K562 (cell line): ENCODE measurements around the gene MDC1. TPM values are rescaled to one million over a fixed set of nuclear protein-coding genes. Genes with fewer than 3 reads are reported as not detected.

ENCODE experiments used
- ATAC-seq: fragments of 200-7000 bp; cut with Tn5 transposase; 3 replicates; pipeline ENCODE4 v1.9.1; 2020; ENCODE audit warnings: moderate library complexity
- BruUV-seq: library from RNA; stranded (reverse); fragments of 400-500 nt; replicated peaks from 2 replicates; lab custom pipeline; 2021; lab: Mats Ljungman, UMichigan
- CTCF ChIA-PET: fragments of 300-600 bp; formaldehyde crosslinking; extraction: SDS; loops from one replicate; lab custom pipeline; 2021; ENCODE audit warnings: low intra/inter-chr PET ratio; lab: Yijun Ruan, JAX
- POLR2A ChIA-PET: fragments of 300-600, 350-650 bp; sonication (Branson Sonifier 250); formaldehyde crosslinking; extraction: SDS; loops from one replicate; lab custom pipeline; 2021; ENCODE audit warnings: antibody characterized with exemption, inconsistent platforms; lab: Yijun Ruan, JAX
- DNase-seq, 4 experiments: peaks; one replicate each; pipeline versions ENCODE4 v3.0.0 to v3.0.0-alpha.2; 2011 to 2018; ENCODE audit warnings: low spot score in 3 of 4, mixed read lengths in 3 of 4; ENCODE audit errors: extremely low read depth in 1 of 4
- FAIRE-seq: peaks from 2 replicates; lab custom pipeline; 2011; peaks lifted over from hg19 to GRCh38; lab: Jason Lieb, UNC
- H2AFZ ChIP-seq: 2 replicates; pipeline ENCODE4 v1.6.0; 2011; ENCODE audit warnings: low read depth, low read length, control low read depth, inconsistent platforms
- H3K27ac ChIP-seq: fragments of 200-600 bp; 3 replicates; pipeline ENCODE4 v1.8.0; 2011; ENCODE audit warnings: low read depth, mild to moderate bottlenecking, control low read depth, inconsistent platforms, low read length, moderate library complexity, mixed read lengths; ENCODE audit errors: extremely low read depth
- H3K27me3 ChIP-seq, 2 experiments: fragments of 300-600 bp in 1 of 2; 2 replicates in 1 of 2; 3 replicates in 1 of 2; pipeline versions ENCODE4 v1.6.0 to v1.8.0; 2011; ENCODE audit warnings: inconsistent platforms in 2 of 2, low read length in 2 of 2, mild to moderate bottlenecking in 1 of 2, mixed read lengths in 1 of 2, moderate library complexity in 1 of 2; ENCODE audit not compliant: control insufficient read depth in 2 of 2, insufficient read depth in 2 of 2
- H3K36me3 ChIP-seq: fragments of 300-600 bp; 3 replicates; pipeline ENCODE4 v1.8.0; 2011; ENCODE audit warnings: mild to moderate bottlenecking, low read length, inconsistent platforms; ENCODE audit not compliant: control insufficient read depth, insufficient read depth
- H3K4me1 ChIP-seq, 2 experiments: fragments of 200-600 bp in 1 of 2; replicated peaks in 1 of 2; 2 replicates in 1 of 2; 3 replicates in 1 of 2; pipeline versions ENCODE4 v1.5.1 to v1.8.0; 2011; ENCODE audit warnings: inconsistent platforms in 2 of 2, low read length in 2 of 2, mild to moderate bottlenecking in 1 of 2, mixed read lengths in 1 of 2, moderate library complexity in 1 of 2; ENCODE audit not compliant: control insufficient read depth in 2 of 2, insufficient read depth in 2 of 2
- H3K4me2 ChIP-seq: 2 replicates; pipeline ENCODE4 v1.6.1; 2011; ENCODE audit warnings: low read length, control low read depth, inconsistent platforms, mixed read lengths; ENCODE audit not compliant: insufficient read depth
- H3K4me3 ChIP-seq: fragments of 200-600 bp; sonication (generic), shearing (Covaris generic); 2 replicates; pipeline ENCODE4 v1.5.1; 2016; ENCODE audit warnings: control low read depth, inconsistent platforms
- H3K79me2 ChIP-seq: fragments of 200-600 bp; 3 replicates; pipeline ENCODE4 v1.8.0; 2011; ENCODE audit warnings: low read length, inconsistent platforms; ENCODE audit not compliant: control insufficient read depth, insufficient read depth
- H3K9ac ChIP-seq, 2 experiments: 2 replicates each; pipeline versions ENCODE4 v1.6.0 to v1.6.1; 2011; ENCODE audit warnings: low read depth in 2 of 2, low read length in 2 of 2, control low read depth in 1 of 2, inconsistent platforms in 1 of 2, mild to moderate bottlenecking in 1 of 2, mixed read lengths in 1 of 2; ENCODE audit not compliant: insufficient read depth in 1 of 2
- H3K9me1 ChIP-seq: one replicate; pipeline ENCODE4 v1.6.0; 2011; ENCODE audit warnings: inconsistent platforms, mild to moderate bottlenecking, low read length, moderate library complexity; ENCODE audit not compliant: control insufficient read depth, insufficient read depth
- H3K9me3 ChIP-seq: replicated peaks from 2 replicates; pipeline ENCODE4 v1.5.1; 2011; ENCODE audit warnings: low read depth, low read length, inconsistent platforms; ENCODE audit not compliant: control insufficient read depth, insufficient read depth
- H4K20me1 ChIP-seq: replicated peaks from 2 replicates; pipeline ENCODE4 v1.6.1; 2011; ENCODE audit warnings: low read length, inconsistent platforms, mixed read lengths; ENCODE audit not compliant: control insufficient read depth, insufficient read depth
- ZKSCAN3 ChIP-seq: fragments of 250-450 bp; sonication (Bioruptor Pico); IDR thresholded peaks from 2 replicates; pipeline ENCODE4 v1.4.0; 2020
- WGBS: fragments of 100-300 bp; shearing (Covaris generic); methylation state at CpG from one replicate; pipeline ENCODE4 v1.1.6; 2016; ENCODE audit warnings: low coverage, mixed read lengths; ENCODE audit not compliant: insufficient coverage; ENCODE audit errors: missing lambda C conversion rate; 5-methylcytosine and 5-hydroxymethylcytosine counted together
- in situ Hi-C: fragments of 300-500 bp; cut with MboI; formaldehyde crosslinking; loops from 4 replicates; pipeline ENCODE4 v1.15.0; 2018; ENCODE audit warnings: inconsistent platforms, mixed read lengths
- intact Hi-C: fragments of 100-400 bp; cut with micrococcal nuclease; formaldehyde crosslinking; loops from 2 replicates; pipeline ENCODE4 v1.14.2; 2022
- polyA plus RNA-seq, 8 experiments: library from polyadenylated mRNA; depleted of rRNA in 4 of 8; stranded (reverse) in 5 of 8; unstranded in 3 of 8; fragments of >200 nt; fragmentation: Nextera tagmentation in 2 of 8; fragmentation: Illumina TruSeq in 1 of 8; extraction: Ambion mirVana in 2 of 8; extraction: Trizol in 1 of 8; gene quantifications; 2 replicates each; pipeline versions ENCODE4 v1.2.1 to v1.2.3, GENCODE V29; 2011 to 2014; ENCODE audit warnings: inconsistent platforms in 1 of 8, missing spikeins in 1 of 8
- total RNA-seq, 7 experiments: library from RNA; depleted of rRNA in 6 of 7; stranded (reverse); fragments of >200 nt in 6 of 7; fragmentation: Illumina TruSeq in 2 of 7; extraction: Trizol in 2 of 7; gene quantifications; 2 replicates each; pipeline versions ENCODE4 v1.2.1 to v1.2.3, GENCODE V29; 2011 to 2021; ENCODE audit warnings: low replicate concordance in 1 of 7
- TF ChIP-seq, protein P1 (sequence below): fragments of 450-650 bp; IDR thresholded peaks from 2 replicates; pipeline ENCODE4 v1.7.1; 2018; ENCODE audit warnings: mild to moderate bottlenecking, low read depth; ENCODE audit not compliant: partially characterized antibody

Gene MDC1
- total and polyA plus RNA-seq, 9 of the 15 experiments (the other 6 are each of a cell fraction or from before 2014, with no cell fraction given): 8.2 to 114 (median 20.0) TPM

DNA sequence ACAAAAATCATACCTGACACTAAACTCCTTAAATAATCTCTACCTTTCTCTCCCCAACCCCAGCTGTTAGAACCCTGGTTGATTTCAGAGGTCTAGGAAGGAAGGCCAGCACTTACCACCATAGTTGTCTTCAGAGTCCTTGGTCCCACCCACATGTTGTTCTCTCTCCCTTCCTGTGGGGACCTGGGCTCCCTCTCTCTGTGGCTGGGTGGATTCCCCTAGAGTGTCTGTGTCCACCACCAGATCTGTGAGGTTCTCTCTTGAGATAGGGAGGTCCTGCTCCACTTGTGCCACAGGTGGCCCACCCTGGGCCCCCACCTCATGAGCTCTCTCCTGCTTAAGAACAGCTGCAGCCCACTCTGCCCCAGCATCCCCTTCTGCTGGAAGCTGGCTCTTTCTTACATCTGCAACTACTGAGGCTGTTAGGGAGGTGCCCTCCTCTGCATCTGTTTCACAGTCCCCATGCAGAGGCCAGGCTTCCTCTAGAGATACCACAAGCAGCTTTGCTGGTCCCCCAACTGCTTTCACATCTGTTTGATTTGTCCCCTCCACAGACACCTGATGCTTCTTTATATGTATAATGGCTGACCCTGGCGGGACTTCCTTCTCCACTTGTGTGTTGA lies 5.2 kb downstream of the MDC1 start:
- WGBS: 90% methylated on average over 1 of the region's 1 CpG
- Histone ChIP-seq H3K9ac (0 out of 4 replicates have a peak overlapping the region, but pooled peaks of 1 of the 2 experiments have one; percentile 39), H3K27ac (no peak overlapping the region), H2AFZ (no peak overlapping the region), H3K9me1 (no peaks in the 10 kb centered on the region), H3K4me2 (no peak overlapping the region), H3K36me3 (peaks cover 79% of the 10 kb centered on the region), H3K27me3 (no peaks in the 10 kb centered on the region), H3K4me1 (peaks cover 4 to 10% of the 10 kb centered on the region in 2 experiments; a peak in 3 of 5 replicates), H3K9me3 (no peaks in the 10 kb centered on the region), H4K20me1 (no peaks in the 10 kb centered on the region), H3K4me3 (no peak overlapping the region), H3K79me2 (peaks cover 30% of the 10 kb centered on the region)
- POLR2A ChIA-PET: interaction anchor here (0.7 to 27.1 kb wide), 6 partner anchors 10 to 245 kb away, joined by 3 to 524 read pairs (median 4); partner anchors contain the start of gene NRM
- no TSS peak for BruUV-seq
- TF ChIP-seq, protein P1, sequence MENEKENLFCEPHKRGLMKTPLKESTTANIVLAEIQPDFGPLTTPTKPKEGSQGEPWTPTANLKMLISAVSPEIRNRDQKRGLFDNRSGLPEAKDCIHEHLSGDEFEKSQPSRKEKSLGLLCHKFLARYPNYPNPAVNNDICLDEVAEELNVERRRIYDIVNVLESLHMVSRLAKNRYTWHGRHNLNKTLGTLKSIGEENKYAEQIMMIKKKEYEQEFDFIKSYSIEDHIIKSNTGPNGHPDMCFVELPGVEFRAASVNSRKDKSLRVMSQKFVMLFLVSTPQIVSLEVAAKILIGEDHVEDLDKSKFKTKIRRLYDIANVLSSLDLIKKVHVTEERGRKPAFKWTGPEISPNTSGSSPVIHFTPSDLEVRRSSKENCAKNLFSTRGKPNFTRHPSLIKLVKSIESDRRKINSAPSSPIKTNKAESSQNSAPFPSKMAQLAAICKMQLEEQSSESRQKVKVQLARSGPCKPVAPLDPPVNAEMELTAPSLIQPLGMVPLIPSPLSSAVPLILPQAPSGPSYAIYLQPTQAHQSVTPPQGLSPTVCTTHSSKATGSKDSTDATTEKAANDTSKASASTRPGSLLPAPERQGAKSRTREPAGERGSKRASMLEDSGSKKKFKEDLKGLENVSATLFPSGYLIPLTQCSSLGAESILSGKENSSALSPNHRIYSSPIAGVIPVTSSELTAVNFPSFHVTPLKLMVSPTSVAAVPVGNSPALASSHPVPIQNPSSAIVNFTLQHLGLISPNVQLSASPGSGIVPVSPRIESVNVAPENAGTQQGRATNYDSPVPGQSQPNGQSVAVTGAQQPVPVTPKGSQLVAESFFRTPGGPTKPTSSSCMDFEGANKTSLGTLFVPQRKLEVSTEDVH: peak; percentile 19
- TF ChIP-seq ZKSCAN3: no peak
- FAIRE-seq (no peak), ATAC-seq (peak; percentile 8; the same call in 1 of the 3 replicates), DNase-seq (peak in 1 of 4 experiments; percentile 8)
- in situ Hi-C loops: no loop called here
- intact Hi-C loops: no loop called here
- CTCF ChIA-PET: no interaction called here
